Ishikawa (cell line): ENCODE measurements around the gene TUBGCP6.

Experiments
- CEBPB ChIP-seq: IDR thresholded peaks from 2 replicates; pipeline ENCODE4 v1.6.1; 2012
- CREB1 ChIP-seq: IDR thresholded peaks from 2 replicates; pipeline ENCODE4 v1.6.1; 2012; ENCODE audit warnings: low read depth
- EGR1 ChIP-seq: IDR thresholded peaks from 2 replicates; pipeline ENCODE4 v1.6.1; 2012
- EP300 ChIP-seq: IDR thresholded peaks from 2 replicates; pipeline ENCODE4 v1.6.1; 2012; ENCODE audit warnings: borderline replicate concordance
- FOXM1 ChIP-seq: IDR thresholded peaks from 2 replicates; pipeline ENCODE4 v1.6.1; 2012; ENCODE audit warnings: low read depth, borderline replicate concordance
- MAX ChIP-seq: IDR thresholded peaks from 2 replicates; pipeline ENCODE4 v1.6.1; 2012
- NFIC ChIP-seq: IDR thresholded peaks from 2 replicates; pipeline ENCODE4 v1.6.1; 2012
- REST ChIP-seq: IDR thresholded peaks from 2 replicates; pipeline ENCODE4 v1.6.1; 2012; ENCODE audit warnings: low read depth, mild to moderate bottlenecking
- TAF1 ChIP-seq: IDR thresholded peaks from 2 replicates; pipeline ENCODE4 v1.6.1; 2012; ENCODE audit warnings: low read depth, mild to moderate bottlenecking

GRCh38 chr22:50185375-50186087 lies 59.3 kb downstream of the TUBGCP6 start, which contains the start of gene TRABD:
- TF ChIP-seq CREB1 (no peak), CEBPB (no peak), FOXM1 (no peak), TAF1 (no peak; the same call in 1 of the 2 replicates), MAX (peak; percentile 20; the same call in 1 of the 2 replicates), REST (no peak), EGR1 (no peak), NFIC (no peak), EP300 (no peak)
